ENCODE measurements around the gene SEMA3C. TPM values are rescaled to one million over a fixed set of nuclear protein-coding genes. Genes with fewer than 3 reads are reported as not detected.

Gene SEMA3C
- total RNA-seq, 2 experiments from 2014 or later = 0.08 TPM

GRCh38 chr7:80954191-80954590 lies 35.3 kb upstream of the SEMA3C start:
- Histone ChIP-seq H3K36me3 (ENCODE audit: insufficient read depth, low read length) (no peaks in the 10 kb centered on the region), H3K27ac (ENCODE audit: low read depth in 1 of 2, low read length in 2 of 2) (no peak overlapping the region), H3K27me3 (ENCODE audit: control insufficient read depth in 1 of 2, insufficient read depth in 2 of 2, low read length in 2 of 2) (no peaks in the 10 kb centered on the region), H3K4me3 (ENCODE audit: low read length) (no peak overlapping the region), H3K9me3 (ENCODE audit: control insufficient read depth in 1 of 2, insufficient read depth in 1 of 2, low read length in 2 of 2) (peaks cover 0 to 16% of the 10 kb centered on the region in 2 experiments), H3K4me1 (ENCODE audit: insufficient read depth, low read length) (no peaks in the 10 kb centered on the region)
- H3K4me1 Mint-ChIP-seq (ENCODE audit: low read depth) = no peaks in the 10 kb centered on the region
- ATAC-seq (ENCODE audit: poor library complexity) (no peak), DNase-seq (no peak)
- no peak for TF ChIP-seq CTCF (IDR thresholded peaks at IDR 0.05)
- CTCF ChIA-PET = no interaction called here
- no peak overlapping the region for H3K27ac Mint-ChIP-seq
- no peaks in the 10 kb centered on the region for H3K9me3 Mint-ChIP-seq
- H3K36me3 Mint-ChIP-seq (ENCODE audit: low read depth) = no peaks in the 10 kb centered on the region
- H3K4me3 Mint-ChIP-seq = no peak overlapping the region
- POLR2A ChIA-PET = no interaction called here
- intact Hi-C loops (cut with DNase I, micrococcal nuclease) = no loop called here
- no peaks in the 10 kb centered on the region for H3K27me3 Mint-ChIP-seq

GRCh38 chr7:80950550-80950967 lies 31.7 kb upstream of the SEMA3C start:
- ChIA-PET POLR2A (no interaction called here), CTCF (no interaction called here)
- Mint-ChIP-seq H3K27ac (no peak overlapping the region), H3K27me3 (no peaks in the 10 kb centered on the region), H3K4me3 (no peak overlapping the region), H3K9me3 (peaks cover 4% of the 10 kb centered on the region), H3K36me3 (ENCODE audit: low read depth) (no peaks in the 10 kb centered on the region), H3K4me1 (ENCODE audit: low read depth) (no peaks in the 10 kb centered on the region)
- no peaks in the 10 kb centered on the region for H3K36me3 ChIP-seq (ENCODE audit: insufficient read depth, low read length)
- no peak overlapping the region for H3K4me3 ChIP-seq (ENCODE audit: low read length)
- no peaks in the 10 kb centered on the region for H3K4me1 ChIP-seq (ENCODE audit: insufficient read depth, low read length)
- no peak for TF ChIP-seq CTCF (IDR thresholded peaks at IDR 0.05)
- intact Hi-C loops (cut with DNase I, micrococcal nuclease) = no loop called here
- ATAC-seq (ENCODE audit: poor library complexity) (no peak), DNase-seq (no peak)
- peaks cover 2 to 4% of the 10 kb centered on the region in 2 experiments for H3K9me3 ChIP-seq (ENCODE audit: control insufficient read depth in 1 of 2, insufficient read depth in 1 of 2, low read length in 2 of 2)
- H3K27me3 ChIP-seq (ENCODE audit: control insufficient read depth in 1 of 2, insufficient read depth in 2 of 2, low read length in 2 of 2) = no peaks in the 10 kb centered on the region
- H3K27ac ChIP-seq (ENCODE audit: low read depth in 1 of 2, low read length in 2 of 2) = no peak overlapping the region

- peaks cover 6% of the 10 kb centered on the region for H3K9me3 Mint-ChIP-seq
- no peaks in the 10 kb centered on the region for H3K36me3 ChIP-seq (ENCODE audit: insufficient read depth, low read length)
- H3K4me3 Mint-ChIP-seq = no peak overlapping the region
- ATAC-seq (ENCODE audit: poor library complexity) (no peak), DNase-seq (no peak)
- H3K4me3 ChIP-seq (ENCODE audit: low read length) = no peak overlapping the region
- H3K4me1 Mint-ChIP-seq (ENCODE audit: low read depth) = no peaks in the 10 kb centered on the region
- H3K27me3 ChIP-seq (ENCODE audit: control insufficient read depth in 1 of 2, insufficient read depth in 2 of 2, low read length in 2 of 2) = no peaks in the 10 kb centered on the region
- H3K9me3 ChIP-seq (ENCODE audit: control insufficient read depth in 1 of 2, insufficient read depth in 1 of 2, low read length in 2 of 2) = peaks cover 3 to 4% of the 10 kb centered on the region in 2 experiments
- no peaks in the 10 kb centered on the region for H3K4me1 ChIP-seq (ENCODE audit: insufficient read depth, low read length)
- CTCF ChIA-PET = no interaction called here
- no peak overlapping the region for H3K27ac ChIP-seq (ENCODE audit: low read depth in 1 of 2, low read length in 2 of 2)
- intact Hi-C loops (cut with DNase I, micrococcal nuclease) = no loop called here
- POLR2A ChIA-PET = no interaction called here
- H3K27ac Mint-ChIP-seq = no peak overlapping the region
- H3K36me3 Mint-ChIP-seq (ENCODE audit: low read depth) = no peaks in the 10 kb centered on the region
- H3K27me3 Mint-ChIP-seq = no peaks in the 10 kb centered on the region
- no peak for TF ChIP-seq CTCF (IDR thresholded peaks at IDR 0.05)
Measured at GRCh38 chr7:80949449-80949848, 30.6 kb upstream of the SEMA3C start.

Measured in CD4-positive, alpha-beta T cell (primary cell).